Germinal center (tissue), 1 donor: Measurements from ENCODE around the gene TTPAL.

ENCODE experiments used
- DNase-seq: peaks from one replicate; pipeline ENCODE4 v3.0.0; 2012; ENCODE audit warnings: mixed read lengths, low spot score

Gene TTPAL

GRCh38 chr20:44442298-44443070 lies 33.2 kb upstream of the TTPAL start:
- DNase-seq = no peak

GRCh38 chr20:44445742-44446710 lies 29.6 kb upstream of the TTPAL start:
- no peak for DNase-seq

GRCh38 chr20:44447827-44448419 lies 27.8 kb upstream of the TTPAL start:
- DNase-seq = no peak

- DNase-seq = peak; percentile 29
Observed at GRCh38 chr20:44448753-44449546, 26.7 kb upstream of the TTPAL start.

- DNase-seq = no peak
Observed at GRCh38 chr20:44449864-44450263, 25.8 kb upstream of the TTPAL start.

- no peak for DNase-seq
Observed at GRCh38 chr20:44450281-44450889, 25.3 kb upstream of the TTPAL start.

- no peak for DNase-seq
Observed at GRCh38 chr20:44450903-44451450, 24.7 kb upstream of the TTPAL start.

GRCh38 chr20:44454306-44454963 lies 21.2 kb upstream of the TTPAL start:
- DNase-seq = no peak

GRCh38 chr20:44455126-44455525 lies 20.5 kb upstream of the TTPAL start:
- no peak for DNase-seq

- no peak for DNase-seq
Observed at GRCh38 chr20:44456611-44457010, 19.1 kb upstream of the TTPAL start.

GRCh38 chr20:44457016-44457415 lies 18.7 kb upstream of the TTPAL start:
- DNase-seq = no peak

- DNase-seq = no peak
Observed at GRCh38 chr20:44459271-44459670, 16.4 kb upstream of the TTPAL start.

- no peak for DNase-seq
Observed at GRCh38 chr20:44460795-44461141, 14.9 kb upstream of the TTPAL start.

- no peak for DNase-seq
Observed at GRCh38 chr20:44461142-44461802, 14.4 kb upstream of the TTPAL start.

GRCh38 chr20:44461803-44462174 lies 13.9 kb upstream of the TTPAL start:
- DNase-seq = no peak

- DNase-seq = no peak
Observed at GRCh38 chr20:44463466-44463865, 12.2 kb upstream of the TTPAL start.

GRCh38 chr20:44464514-44464913 lies 11.2 kb upstream of the TTPAL start:
- no peak for DNase-seq

GRCh38 chr20:44465001-44465560 lies 10.6 kb upstream of the TTPAL start:
- DNase-seq = no peak

GRCh38 chr20:44467289-44467883 lies 8.3 kb upstream of the TTPAL start:
- DNase-seq = no peak
